Measurements from ENCODE around the gene LGMN. TPM values are rescaled to one million over a fixed set of nuclear protein-coding genes. Genes with fewer than 3 reads are reported as not detected.

The LGMN gene
- total RNA-seq, 1 experiment from 2014 or later: 48.8 TPM

GRCh38 chr14:92687681-92688433, 60.6 kb downstream of the LGMN start:
- intact Hi-C loops (cut with micrococcal nuclease; ENCODE audit: unreplicated experiment): no loop called here
- Histone ChIP-seq H3K9me2 (ENCODE audit: insufficient read depth) (no peaks in the 10 kb centered on the region), H3K4me2 (no peak overlapping the region), H3K4me1 (replicated peaks; ENCODE audit: insufficient read depth) (no peaks in the 10 kb centered on the region), H3K4me3 (no peak overlapping the region), H3K36me3 (ENCODE audit: low read depth) (0 out of 2 replicates have a peak, but pooled peaks cover 3% of the 10 kb centered on the region), H3K27me3 (ENCODE audit: insufficient read depth, low read depth) (no peaks in the 10 kb centered on the region), H3K79me2 (ENCODE audit: low read depth) (no peaks in the 10 kb centered on the region), H4K20me1 (ENCODE audit: insufficient read depth) (no peaks in the 10 kb centered on the region), H2AFZ (no peak overlapping the region), H3F3A (ENCODE audit: insufficient read depth, low read depth) (peaks cover 7% of the 10 kb centered on the region; the same call in 1 of the 2 replicates), H3K27ac (no peak overlapping the region), H3K9me3 (ENCODE audit: insufficient read depth, low read depth) (no peaks in the 10 kb centered on the region)
- TF ChIP-seq EZH2 (IDR thresholded peaks at IDR 0.05; ENCODE audit: low read depth) (no peak), CTCF (conservative IDR thresholded peaks at IDR 0.05) (no peak)
- no TSS peak for BruUV-seq (replicated peaks)
- CTCF ChIA-PET: no interaction called here
- DNase-seq: no peak
- POLR2A ChIA-PET (ENCODE audit: unreplicated experiment): no interaction called here

GRCh38 chr14:92686900-92687427, 61.5 kb downstream of the LGMN start:
- Histone ChIP-seq H3K4me1 (replicated peaks; ENCODE audit: insufficient read depth) (no peaks in the 10 kb centered on the region), H4K20me1 (ENCODE audit: insufficient read depth) (no peaks in the 10 kb centered on the region), H3K4me3 (no peak overlapping the region), H3K79me2 (ENCODE audit: low read depth) (no peaks in the 10 kb centered on the region), H3K4me2 (no peak overlapping the region), H3K9me2 (ENCODE audit: insufficient read depth) (no peaks in the 10 kb centered on the region), H3K9me3 (ENCODE audit: insufficient read depth, low read depth) (no peaks in the 10 kb centered on the region), H3F3A (ENCODE audit: insufficient read depth, low read depth) (no peaks in the 10 kb centered on the region), H3K27me3 (ENCODE audit: insufficient read depth, low read depth) (no peaks in the 10 kb centered on the region), H2AFZ (no peak overlapping the region), H3K36me3 (ENCODE audit: low read depth) (0 out of 2 replicates have a peak, but pooled peaks cover 3% of the 10 kb centered on the region), H3K27ac (no peak overlapping the region)
- peak in 1 of 2 experiments; percentile 57 for DNase-seq
- BruUV-seq (replicated peaks): no TSS peak
- intact Hi-C loops (cut with micrococcal nuclease; ENCODE audit: unreplicated experiment): no loop called here
- TF ChIP-seq CTCF (conservative IDR thresholded peaks at IDR 0.05): peak; percentile 94
- TF ChIP-seq EZH2 (IDR thresholded peaks at IDR 0.05; ENCODE audit: low read depth): no peak
- ChIA-PET POLR2A (ENCODE audit: unreplicated experiment) (no interaction called here), CTCF (interaction anchor here (0.6 kb wide), 1 partner anchor 228 kb away, joined by 5 read pairs; no protein-coding TSS in a partner anchor)

DNA sequence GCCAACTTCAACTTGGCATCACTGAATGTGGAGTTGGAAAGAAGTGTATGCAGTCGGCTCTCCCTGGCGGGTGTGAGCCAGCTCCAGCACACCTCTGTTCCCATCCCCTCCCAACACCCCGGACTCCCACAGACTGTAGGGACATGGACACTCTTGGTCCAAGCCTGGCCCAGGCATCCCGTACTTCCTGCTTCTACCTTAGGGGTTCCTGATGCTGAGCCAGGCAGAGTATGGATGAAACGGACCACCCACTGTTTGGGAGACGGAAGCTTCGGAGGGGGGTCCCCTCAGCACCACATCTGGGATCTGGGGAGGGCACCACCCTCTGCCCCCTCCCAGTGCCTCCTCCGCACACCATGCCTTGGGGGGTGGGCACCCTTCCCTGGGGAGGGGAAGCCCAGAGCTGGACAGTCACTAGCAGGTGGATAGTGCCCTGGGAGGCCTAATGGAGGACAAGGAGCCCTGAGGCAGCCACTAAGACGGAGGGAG, 62.0 kb downstream of the LGMN start:
- intact Hi-C loops (cut with micrococcal nuclease; ENCODE audit: unreplicated experiment): no loop called here
- 0 out of 2 replicates have a peak, but pooled peaks cover 3% of the 10 kb centered on the region for H3K36me3 ChIP-seq (ENCODE audit: low read depth)
- ChIA-PET CTCF (no interaction called here), POLR2A (ENCODE audit: unreplicated experiment) (no interaction called here)
- H3K4me1 ChIP-seq (replicated peaks; ENCODE audit: insufficient read depth): peaks cover 4% of the 10 kb centered on the region
- TF ChIP-seq CTCF (conservative IDR thresholded peaks at IDR 0.05): no peak
- TF ChIP-seq EZH2 (IDR thresholded peaks at IDR 0.05; ENCODE audit: low read depth): no peak
- H3K4me3 ChIP-seq: no peak overlapping the region
- H3K27ac ChIP-seq: no peak overlapping the region
- BruUV-seq (replicated peaks): no TSS peak
- no peaks in the 10 kb centered on the region for H3K27me3 ChIP-seq (ENCODE audit: insufficient read depth, low read depth)
- H3K79me2 ChIP-seq (ENCODE audit: low read depth): no peaks in the 10 kb centered on the region
- H3K9me3 ChIP-seq (ENCODE audit: insufficient read depth, low read depth): no peaks in the 10 kb centered on the region
- H2AFZ ChIP-seq: no peak overlapping the region
- H3K9me2 ChIP-seq (ENCODE audit: insufficient read depth): no peaks in the 10 kb centered on the region
- H3K4me2 ChIP-seq: no peak overlapping the region
- H4K20me1 ChIP-seq (ENCODE audit: insufficient read depth): no peaks in the 10 kb centered on the region
- DNase-seq: no peak
- no peaks in the 10 kb centered on the region for H3F3A ChIP-seq (ENCODE audit: insufficient read depth, low read depth)

All from PC-9 (cell line).